HG03097 (cell line): ENCODE measurements around the gene PEX14.
"Not testable (repeated sequence)": the region's sequence is repeated elsewhere in the genome, so short reads cannot be mapped to it uniquely, and the experiment has no call there.

Experiments used
- ATAC-seq: cut with Tn5 transposase; IDR thresholded peaks from one replicate; pipeline ENCODE4 v1.9.1; 2021; ENCODE audit not compliant: unreplicated experiment, low FRiP score

PEX14 gene

GRCh38 chr1:10474613-10475507, at the start of gene PEX14:
TSS of gene PEX14 (plus strand) at chr1:10474950. CDS start at chr1:10474967, 17 bp downstream.
- ATAC-seq = peak; percentile 55

- not testable (repeated sequence) for ATAC-seq
These were observed 48.8 kb upstream of the PEX14 start for GRCh38 chr1:10425826-10426534.

GRCh38 chr1:10426535-10426848, 48.3 kb upstream of the PEX14 start:
- not testable (repeated sequence) for ATAC-seq

- no peak for ATAC-seq
These were observed 45.8 kb upstream of the PEX14 start for GRCh38 chr1:10428984-10429383.

GRCh38 chr1:10429868-10430215, 44.9 kb upstream of the PEX14 start:
- ATAC-seq = peak; percentile 21

- peak; percentile 74 for ATAC-seq
These were observed 44.3 kb upstream of the PEX14 start, which contains the start of gene CENPS for GRCh38 chr1:10430216-10431069. TSS of gene CENPS (plus strand) at chr1:10430433. CDS start at chr1:10430518, 85 bp downstream.

- ATAC-seq = no peak
These were observed 43.5 kb upstream of the PEX14 start for GRCh38 chr1:10431070-10431730.

GRCh38 chr1:10432910-10433700, 41.6 kb upstream of the PEX14 start:
- no peak for ATAC-seq

- ATAC-seq = no peak
These were observed 41.0 kb upstream of the PEX14 start for GRCh38 chr1:10433790-10434189.

GRCh38 chr1:10434590-10434989, 40.2 kb upstream of the PEX14 start:
- ATAC-seq = no peak

GRCh38 chr1:10437052-10437451, 37.7 kb upstream of the PEX14 start:
- no peak for ATAC-seq

GRCh38 chr1:10438677-10439163, 36.0 kb upstream of the PEX14 start:
- no peak for ATAC-seq

- ATAC-seq = no peak
These were observed 34.4 kb upstream of the PEX14 start for GRCh38 chr1:10440305-10440704.

GRCh38 chr1:10440794-10441193, 34.0 kb upstream of the PEX14 start:
- ATAC-seq = no peak

- no peak for ATAC-seq
These were observed 30.5 kb upstream of the PEX14 start for GRCh38 chr1:10444248-10444647.

- ATAC-seq = no peak
These were observed 29.9 kb upstream of the PEX14 start for GRCh38 chr1:10444795-10445397.

GRCh38 chr1:10446790-10447422, 27.8 kb upstream of the PEX14 start:
- no peak for ATAC-seq

GRCh38 chr1:10449751-10450150, 25.0 kb upstream of the PEX14 start, which contains the start of gene CORT:
TSS of gene CORT (plus strand) at chr1:10450031. CDS start at chr1:10450224, 193 bp downstream.
- no peak for ATAC-seq
